Measurements from ENCODE around the gene CFAP20DC.

DNA sequence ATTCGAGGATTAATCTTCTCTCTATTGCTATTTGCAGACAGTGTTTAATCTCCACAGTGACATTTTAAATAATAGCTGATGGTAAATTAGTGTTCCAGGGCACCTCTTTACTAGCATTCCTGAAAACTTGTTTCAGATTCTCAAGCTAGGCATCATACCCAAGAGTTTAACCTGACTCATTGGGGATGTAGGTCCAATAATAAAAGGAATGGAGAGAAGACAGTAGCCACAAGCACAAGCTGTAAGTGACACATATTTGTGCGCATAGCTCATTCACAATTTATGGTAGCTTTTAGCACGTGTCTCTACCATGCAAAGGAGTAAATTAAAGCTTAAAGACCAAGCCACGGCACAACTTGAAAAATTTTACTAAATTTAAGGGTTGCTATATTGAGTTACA, 212.0 kb downstream of the CFAP20DC start:
- TF ChIP-seq, protein P1, sequence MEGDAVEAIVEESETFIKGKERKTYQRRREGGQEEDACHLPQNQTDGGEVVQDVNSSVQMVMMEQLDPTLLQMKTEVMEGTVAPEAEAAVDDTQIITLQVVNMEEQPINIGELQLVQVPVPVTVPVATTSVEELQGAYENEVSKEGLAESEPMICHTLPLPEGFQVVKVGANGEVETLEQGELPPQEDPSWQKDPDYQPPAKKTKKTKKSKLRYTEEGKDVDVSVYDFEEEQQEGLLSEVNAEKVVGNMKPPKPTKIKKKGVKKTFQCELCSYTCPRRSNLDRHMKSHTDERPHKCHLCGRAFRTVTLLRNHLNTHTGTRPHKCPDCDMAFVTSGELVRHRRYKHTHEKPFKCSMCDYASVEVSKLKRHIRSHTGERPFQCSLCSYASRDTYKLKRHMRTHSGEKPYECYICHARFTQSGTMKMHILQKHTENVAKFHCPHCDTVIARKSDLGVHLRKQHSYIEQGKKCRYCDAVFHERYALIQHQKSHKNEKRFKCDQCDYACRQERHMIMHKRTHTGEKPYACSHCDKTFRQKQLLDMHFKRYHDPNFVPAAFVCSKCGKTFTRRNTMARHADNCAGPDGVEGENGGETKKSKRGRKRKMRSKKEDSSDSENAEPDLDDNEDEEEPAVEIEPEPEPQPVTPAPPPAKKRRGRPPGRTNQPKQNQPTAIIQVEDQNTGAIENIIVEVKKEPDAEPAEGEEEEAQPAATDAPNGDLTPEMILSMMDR (IDR thresholded peaks at IDR 0.05 in 2 of 3, conservative IDR thresholded peaks at IDR 0.05 in 1 of 3; ENCODE audit: borderline replicate concordance in 1 of 3, insufficient read depth in 1 of 3, low read depth in 2 of 3, low read length in 2 of 3): no peak
- TF ChIP-seq EZH2phosphoT487 (IDR thresholded peaks at IDR 0.05; ENCODE audit: borderline replicate concordance) (no peak), EGR1 (IDR thresholded peaks at IDR 0.05; ENCODE audit: low read depth) (no peak), CBX3 (IDR thresholded peaks at IDR 0.05; ENCODE audit: low read depth) (no peak), POLR2A (IDR thresholded peaks at IDR 0.05; ENCODE audit: borderline replicate concordance, extremely low read depth, insufficient read depth, insufficient read length) (no peak), TCF7L2 (IDR thresholded peaks at IDR 0.05; ENCODE audit: borderline replicate concordance, extremely low read depth, insufficient read depth, insufficient read length) (no peak), SP1 (IDR thresholded peaks at IDR 0.05; ENCODE audit: low read depth) (no peak), ZFX (IDR thresholded peaks at IDR 0.05) (no peak), EZH2 (IDR thresholded peaks at IDR 0.05) (no peak), REST (IDR thresholded peaks at IDR 0.05; ENCODE audit: low read depth) (no peak), ATF3 (IDR thresholded peaks at IDR 0.05) (no peak), JUND (IDR thresholded peaks at IDR 0.05) (no peak)

Data from HCT116 (cell line).